ENCODE measurements around the gene NFE2L2. TPM values are rescaled to one million over a fixed set of nuclear protein-coding genes. Genes with fewer than 3 reads are reported as not detected.

The NFE2L2 gene
- total RNA-seq, 1 experiment from 2014 or later: 80.0 TPM

DNA sequence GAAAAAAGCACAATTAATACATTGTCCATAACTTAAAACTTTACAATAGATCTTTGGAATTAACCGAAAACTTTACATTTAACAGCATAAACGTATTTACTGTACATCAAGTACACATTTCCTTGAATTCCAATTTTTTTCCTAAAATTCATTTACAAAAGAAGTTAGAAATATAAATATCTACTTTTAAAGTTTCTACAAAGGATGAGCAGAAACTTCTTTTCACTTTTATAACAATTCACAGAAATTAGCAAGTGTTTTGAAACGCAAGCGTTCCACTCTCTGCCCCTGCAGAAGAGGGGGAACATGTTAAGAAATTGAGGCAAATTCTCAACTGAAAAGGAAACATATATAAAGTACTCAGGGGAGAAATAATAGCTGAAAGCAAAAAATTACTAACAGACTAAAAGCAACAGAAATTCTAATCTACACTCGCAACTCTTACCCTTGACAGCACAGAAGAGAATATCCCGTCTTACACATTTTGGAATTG is 1.5 kb downstream of the NFE2L2 start:
- Histone ChIP-seq H3K4me1 (ENCODE audit: insufficient read depth, low read length, poor library complexity, severe bottlenecking) (peaks cover 30% of the 10 kb centered on the region), H3K4me3 (ENCODE audit: low read depth, low read length, poor library complexity, severe bottlenecking) (peak overlapping the region; percentile 94), H3K36me3 (ENCODE audit: insufficient read depth, low read length, poor library complexity, severe bottlenecking) (peaks cover 8% of the 10 kb centered on the region), H3K27ac (ENCODE audit: low read depth, low read length, poor library complexity, severe bottlenecking) (peak overlapping the region; percentile 99), H3K27me3 (replicated peaks; ENCODE audit: insufficient read depth, low read depth, low read length, poor library complexity) (no peaks in the 10 kb centered on the region), H3K9me3 (ENCODE audit: low read depth, low read length, poor library complexity, severe bottlenecking) (no peaks in the 10 kb centered on the region)
- BruUV-seq (replicated peaks): TSS peak; percentile 42
- ChIA-PET POLR2A (ENCODE audit: low non-redundant PET) (interaction anchor here (0.6 to 0.7 kb wide), 4 partner anchors 36 to 1132 kb away, joined by 3 to 6 read pairs (median 4); no protein-coding TSS in a partner anchor), CTCF (interaction anchor here (0.6 to 2.1 kb wide), 6 partner anchors 8 to 153 kb away, joined by 3 to 9 read pairs (median 6); no protein-coding TSS in a partner anchor)
- intact Hi-C loops (cut with micrococcal nuclease; ENCODE audit: unreplicated experiment): loop anchor here (5.0 to 10.0 kb wide), 2 partner anchors 69 to 98 kb away; no protein-coding TSS in a partner anchor
- DNase-seq (ENCODE audit: low spot score): no peak
- no peak for TF ChIP-seq EZH2 (IDR thresholded peaks at IDR 0.05; ENCODE audit: borderline replicate concordance, low read depth, low read length, poor library complexity, severe bottlenecking)
- TF ChIP-seq, protein P1, sequence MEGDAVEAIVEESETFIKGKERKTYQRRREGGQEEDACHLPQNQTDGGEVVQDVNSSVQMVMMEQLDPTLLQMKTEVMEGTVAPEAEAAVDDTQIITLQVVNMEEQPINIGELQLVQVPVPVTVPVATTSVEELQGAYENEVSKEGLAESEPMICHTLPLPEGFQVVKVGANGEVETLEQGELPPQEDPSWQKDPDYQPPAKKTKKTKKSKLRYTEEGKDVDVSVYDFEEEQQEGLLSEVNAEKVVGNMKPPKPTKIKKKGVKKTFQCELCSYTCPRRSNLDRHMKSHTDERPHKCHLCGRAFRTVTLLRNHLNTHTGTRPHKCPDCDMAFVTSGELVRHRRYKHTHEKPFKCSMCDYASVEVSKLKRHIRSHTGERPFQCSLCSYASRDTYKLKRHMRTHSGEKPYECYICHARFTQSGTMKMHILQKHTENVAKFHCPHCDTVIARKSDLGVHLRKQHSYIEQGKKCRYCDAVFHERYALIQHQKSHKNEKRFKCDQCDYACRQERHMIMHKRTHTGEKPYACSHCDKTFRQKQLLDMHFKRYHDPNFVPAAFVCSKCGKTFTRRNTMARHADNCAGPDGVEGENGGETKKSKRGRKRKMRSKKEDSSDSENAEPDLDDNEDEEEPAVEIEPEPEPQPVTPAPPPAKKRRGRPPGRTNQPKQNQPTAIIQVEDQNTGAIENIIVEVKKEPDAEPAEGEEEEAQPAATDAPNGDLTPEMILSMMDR (conservative IDR thresholded peaks at IDR 0.05; ENCODE audit: low read depth, low read length): no peak

DNA sequence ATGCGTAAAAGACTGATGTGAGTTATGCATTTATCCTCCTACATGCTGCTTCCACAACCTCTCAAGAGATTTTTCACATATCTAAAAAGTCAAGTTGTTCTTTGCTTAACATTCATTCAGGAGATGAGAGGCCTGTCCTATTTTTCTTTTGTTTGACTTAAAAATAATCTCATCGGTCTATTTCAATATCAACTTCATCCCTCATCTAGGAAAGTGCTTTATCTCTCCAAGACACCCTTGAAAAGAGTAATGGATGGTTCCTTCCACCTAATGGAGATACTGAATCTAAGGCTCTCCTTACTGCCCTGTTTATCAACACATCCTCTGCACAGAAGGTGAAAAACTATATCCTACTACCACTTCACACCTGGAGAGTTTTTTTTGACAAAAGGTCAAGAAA is 2.4 kb downstream of the NFE2L2 start:
- POLR2A ChIA-PET (ENCODE audit: low non-redundant PET): no interaction called here
- intact Hi-C loops (cut with micrococcal nuclease; ENCODE audit: unreplicated experiment): loop anchor here (5.0 to 10.0 kb wide), 2 partner anchors 70 to 97 kb away; no protein-coding TSS in a partner anchor

DNA sequence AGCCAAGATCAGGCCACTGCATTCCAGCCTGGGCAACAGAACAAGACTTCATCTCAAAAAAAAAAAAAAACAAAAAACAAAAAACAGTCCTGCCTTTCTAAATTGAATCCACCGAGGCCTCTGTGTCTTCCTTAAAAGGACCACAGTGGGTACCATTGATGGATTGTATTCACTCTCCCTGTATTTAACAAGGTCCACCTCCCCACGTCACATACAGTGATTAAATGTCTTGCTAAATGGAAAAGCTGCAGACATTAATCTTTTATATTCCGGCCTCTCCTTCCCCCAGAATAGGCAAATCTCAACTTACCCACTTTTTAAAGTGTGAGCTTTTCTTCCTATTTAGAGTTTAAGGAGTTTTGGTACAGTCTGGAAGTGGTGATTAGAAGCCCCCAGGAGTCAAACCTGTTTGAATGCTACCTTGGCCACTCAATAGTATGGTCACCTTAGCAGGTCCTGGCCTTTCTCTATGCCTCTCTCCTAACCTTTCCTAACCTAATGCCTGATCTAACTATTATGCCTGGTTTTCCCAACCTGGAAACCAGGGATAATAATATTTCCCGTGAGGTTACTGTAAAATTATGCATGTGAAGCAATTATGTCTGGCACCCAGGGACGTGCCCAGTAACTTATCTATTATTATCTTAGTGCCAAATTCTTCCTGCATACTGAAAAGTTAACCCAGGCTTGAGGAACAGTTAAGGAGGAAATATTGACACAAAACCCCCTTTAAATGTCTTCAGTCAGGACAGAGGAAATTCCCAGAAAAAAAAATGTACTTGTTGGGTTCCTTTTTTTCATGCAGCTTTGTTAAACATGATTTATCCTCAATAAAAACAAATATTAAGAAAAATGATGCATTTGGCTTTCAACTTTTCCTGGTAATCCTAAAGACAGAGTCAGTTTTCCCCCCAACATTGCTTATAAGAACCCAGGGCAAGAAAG is 3.1 kb downstream of the NFE2L2 start:
- Histone ChIP-seq H3K4me1 (ENCODE audit: insufficient read depth, low read length, poor library complexity, severe bottlenecking) (peaks cover 30% of the 10 kb centered on the region), H3K27ac (ENCODE audit: low read depth, low read length, poor library complexity, severe bottlenecking) (peak overlapping the region; percentile 99), H3K36me3 (ENCODE audit: insufficient read depth, low read length, poor library complexity, severe bottlenecking) (peaks cover 11% of the 10 kb centered on the region), H3K27me3 (replicated peaks; ENCODE audit: insufficient read depth, low read depth, low read length, poor library complexity) (no peaks in the 10 kb centered on the region), H3K4me3 (ENCODE audit: low read depth, low read length, poor library complexity, severe bottlenecking) (peak overlapping the region; percentile 94), H3K9me3 (ENCODE audit: low read depth, low read length, poor library complexity, severe bottlenecking) (no peaks in the 10 kb centered on the region)
- CTCF ChIA-PET: no interaction called here
- BruUV-seq (replicated peaks): no TSS peak
- no peak for DNase-seq (ENCODE audit: low spot score)
- intact Hi-C loops (cut with micrococcal nuclease; ENCODE audit: unreplicated experiment): loop anchor here (5.0 to 10.0 kb wide), 2 partner anchors 71 to 97 kb away; no protein-coding TSS in a partner anchor
- TF ChIP-seq EZH2 (IDR thresholded peaks at IDR 0.05; ENCODE audit: borderline replicate concordance, low read depth, low read length, poor library complexity, severe bottlenecking): no peak
- TF ChIP-seq, protein P1 (conservative IDR thresholded peaks at IDR 0.05; ENCODE audit: low read depth, low read length): no peak
- POLR2A ChIA-PET (ENCODE audit: low non-redundant PET): no interaction called here

More for the DNA sequence above, 2.4 kb downstream of the NFE2L2 start:
- Histone ChIP-seq H3K4me3 (ENCODE audit: low read depth, low read length, poor library complexity, severe bottlenecking) (peak overlapping the region; percentile 94), H3K27ac (ENCODE audit: low read depth, low read length, poor library complexity, severe bottlenecking) (peak overlapping the region; percentile 99), H3K4me1 (ENCODE audit: insufficient read depth, low read length, poor library complexity, severe bottlenecking) (peaks cover 30% of the 10 kb centered on the region), H3K36me3 (ENCODE audit: insufficient read depth, low read length, poor library complexity, severe bottlenecking) (peaks cover 11% of the 10 kb centered on the region), H3K27me3 (replicated peaks; ENCODE audit: insufficient read depth, low read depth, low read length, poor library complexity) (no peaks in the 10 kb centered on the region), H3K9me3 (ENCODE audit: low read depth, low read length, poor library complexity, severe bottlenecking) (no peaks in the 10 kb centered on the region)
- no TSS peak for BruUV-seq (replicated peaks)
- TF ChIP-seq, protein P1 (conservative IDR thresholded peaks at IDR 0.05; ENCODE audit: low read depth, low read length): no peak
- TF ChIP-seq EZH2 (IDR thresholded peaks at IDR 0.05; ENCODE audit: borderline replicate concordance, low read depth, low read length, poor library complexity, severe bottlenecking): no peak
- CTCF ChIA-PET: no interaction called here
- no peak for DNase-seq (ENCODE audit: low spot score)

Measured in A673 (cell line).